Measurements from ENCODE around the gene TRIM38.

GRCh38 chr6:26033941-26034354 is 71.3 kb downstream of the TRIM38 start:
- TF ChIP-seq ZNF274 (IDR thresholded peaks at IDR 0.05; ENCODE audit: low read length) (no peak), ZNF274 (tag by site-specific recombination; IDR thresholded peaks at IDR 0.05; ENCODE audit: borderline replicate concordance) (no peak), ZNF174 (tag by site-specific recombination; IDR thresholded peaks at IDR 0.05) (no peak), CTCF (tag by site-specific recombination; IDR thresholded peaks at IDR 0.05) (no peak), ZNF423 (tag by site-specific recombination; IDR thresholded peaks at IDR 0.05) (no peak), ZNF704 (tag by site-specific recombination; IDR thresholded peaks at IDR 0.05) (no peak), ZNF140 (tag by site-specific recombination; IDR thresholded peaks at IDR 0.05) (no peak), ZNF677 (tag by site-specific recombination; IDR thresholded peaks at IDR 0.05) (no peak), OSR2 (tag by site-specific recombination; IDR thresholded peaks at IDR 0.05) (no peak), ZNF239 (tag by site-specific recombination; IDR thresholded peaks at IDR 0.05) (no peak), PATZ1 (tag by site-specific recombination; IDR thresholded peaks at IDR 0.05) (no peak)
